ENCODE measurements around the gene CDKAL1.

- TF ChIP-seq POLR2A (IDR thresholded peaks at IDR 0.05) (no peak), CTCF (IDR thresholded peaks at IDR 0.05) (no peak)
These were observed 71.3 kb downstream of the CDKAL1 start for GRCh38 chr6:20605581-20605980.
